Gastroesophageal sphincter (tissue), 3 donors: ENCODE data around the gene ARHGAP19.

Experiments
- POLR2A ChIP-seq, 2 donors: fragments of 450-650 bp; IDR thresholded peaks; one replicate each; pipeline ENCODE4 v1.6.1; 2017; ENCODE audit warnings: antibody characterized with exemption in 2 of 2, mild to moderate bottlenecking in 2 of 2, moderate library complexity in 1 of 2
- POLR2AphosphoS5 ChIP-seq: sonication (generic); formaldehyde crosslinking; IDR thresholded peaks from one replicate; pipeline ENCODE4 v1.6.1; 2017; ENCODE audit warnings: antibody characterized with exemption
- TF ChIP-seq, protein P1 (sequence below), 4 experiments: fragments of 200-600 bp in 2 of 4; fragments of 450-650 bp in 2 of 4; sonication (generic) in 1 of 4; IDR thresholded peaks; one replicate each; pipeline ENCODE4 v1.5.1; 2017 to 2019; ENCODE audit warnings: antibody characterized with exemption in 4 of 4, mild to moderate bottlenecking in 2 of 4, moderate library complexity in 2 of 4

- TF ChIP-seq, protein P1, sequence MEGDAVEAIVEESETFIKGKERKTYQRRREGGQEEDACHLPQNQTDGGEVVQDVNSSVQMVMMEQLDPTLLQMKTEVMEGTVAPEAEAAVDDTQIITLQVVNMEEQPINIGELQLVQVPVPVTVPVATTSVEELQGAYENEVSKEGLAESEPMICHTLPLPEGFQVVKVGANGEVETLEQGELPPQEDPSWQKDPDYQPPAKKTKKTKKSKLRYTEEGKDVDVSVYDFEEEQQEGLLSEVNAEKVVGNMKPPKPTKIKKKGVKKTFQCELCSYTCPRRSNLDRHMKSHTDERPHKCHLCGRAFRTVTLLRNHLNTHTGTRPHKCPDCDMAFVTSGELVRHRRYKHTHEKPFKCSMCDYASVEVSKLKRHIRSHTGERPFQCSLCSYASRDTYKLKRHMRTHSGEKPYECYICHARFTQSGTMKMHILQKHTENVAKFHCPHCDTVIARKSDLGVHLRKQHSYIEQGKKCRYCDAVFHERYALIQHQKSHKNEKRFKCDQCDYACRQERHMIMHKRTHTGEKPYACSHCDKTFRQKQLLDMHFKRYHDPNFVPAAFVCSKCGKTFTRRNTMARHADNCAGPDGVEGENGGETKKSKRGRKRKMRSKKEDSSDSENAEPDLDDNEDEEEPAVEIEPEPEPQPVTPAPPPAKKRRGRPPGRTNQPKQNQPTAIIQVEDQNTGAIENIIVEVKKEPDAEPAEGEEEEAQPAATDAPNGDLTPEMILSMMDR (IDR thresholded peaks at IDR 0.05) = no peak
- TF ChIP-seq POLR2AphosphoS5 (no peak), POLR2A (IDR thresholded peaks at IDR 0.05) (no peak)
These were observed 116.9 kb downstream of the ARHGAP19 start for GRCh38 chr10:97175586-97175985.
